ENCODE measurements around the gene TMEM150C. TPM values are rescaled to one million over a fixed set of nuclear protein-coding genes. Genes with fewer than 3 reads are reported as not detected.

The TMEM150C gene
- 76.7 TPM for total RNA-seq

DNA sequence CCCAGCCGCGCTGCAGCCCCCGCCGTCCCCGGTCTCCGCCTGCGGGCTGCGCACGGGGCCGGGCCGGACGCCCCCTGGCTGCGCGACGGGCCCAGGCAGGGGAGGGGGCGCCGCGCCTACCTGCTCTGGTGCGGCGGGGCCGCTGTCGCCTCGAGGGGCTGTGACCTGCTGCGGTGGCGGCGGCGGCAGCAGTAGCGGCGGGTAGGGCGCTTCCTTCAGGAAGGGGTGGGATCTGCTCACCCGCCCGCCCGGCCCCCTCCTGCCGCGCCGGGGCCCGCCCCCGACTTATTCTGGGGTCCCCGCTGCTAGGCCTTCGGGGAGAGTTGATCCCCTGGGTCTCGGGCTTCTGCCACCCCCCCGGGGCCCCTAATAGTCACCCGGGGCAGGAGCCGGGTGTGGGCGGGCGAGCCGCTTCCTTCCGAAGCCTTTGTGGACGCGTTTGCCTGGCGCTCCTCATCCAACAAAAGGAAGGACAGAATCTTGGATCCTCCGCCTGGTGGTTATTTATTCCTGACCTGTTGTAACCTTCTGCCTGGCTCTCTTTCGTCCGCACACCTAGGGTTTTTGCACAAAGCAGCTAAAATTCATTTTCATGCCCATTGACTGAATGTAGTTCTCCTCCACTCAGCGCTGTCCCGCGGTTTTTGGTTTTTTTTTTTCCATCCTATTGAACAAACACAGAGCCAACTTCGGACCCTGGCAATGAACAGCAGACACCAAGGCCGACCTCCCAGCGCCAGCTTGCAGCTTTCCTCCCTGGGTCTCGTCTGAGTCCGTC lies at the start of gene TMEM150C:
TSS of gene TMEM150C (minus strand) at position 203 of the 778 bp plus-strand sequence. CDS start 57,331 bp downstream, outside the sequence.

Other genes with a start within 250 kb of the TMEM150C start
- 131 TPM for gene HNRNPD, start 188.0 kb downstream of the TMEM150C start, total RNA-seq
- 354 TPM for gene HNRNPDL, start 131.5 kb downstream of the TMEM150C start, total RNA-seq
- gene ENOPH1, start 131.4 kb downstream of the TMEM150C start, total RNA-seq = 79.2 TPM
- gene SCD5, start 236.8 kb upstream of the TMEM150C start, total RNA-seq = 270 TPM

All from parietal lobe (tissue), 1 donor.